ENCODE measurements around the gene HLA-DOB.
A peak's percentile ranks its signal among the peaks of the same experiment; 100 is the strongest.

The HLA-DOB gene

GRCh38 chr6:32849126-32849525, 32.3 kb upstream of the HLA-DOB start:
- Histone ChIP-seq H3K27me3 (ENCODE audit: insufficient read depth, insufficient read length) (peaks cover 73% of the 10 kb centered on the region), H3K4me1 (ENCODE audit: insufficient read depth, insufficient read length) (peaks cover 2% of the 10 kb centered on the region), H3K9ac (ENCODE audit: insufficient read length, low read depth) (no peak overlapping the region), H3K4me3 (ENCODE audit: insufficient read length, low read depth) (no peak overlapping the region), H3K9me3 (ENCODE audit: insufficient read depth, low read length) (no peaks in the 10 kb centered on the region), H3K36me3 (ENCODE audit: insufficient read depth, insufficient read length, low read length) (no peaks in the 10 kb centered on the region)
- no peak for DNase-seq (ENCODE audit: low read depth, low spot score)
- no peak for TF ChIP-seq SUZ12 (IDR thresholded peaks at IDR 0.05; ENCODE audit: extremely low read depth, insufficient read depth, insufficient read length)

GRCh38 chr6:32847795-32848194, 31.0 kb upstream of the HLA-DOB start:
- Histone ChIP-seq H3K4me3 (ENCODE audit: insufficient read length, low read depth) (no peak overlapping the region), H3K27me3 (ENCODE audit: insufficient read depth, insufficient read length) (peaks cover 76% of the 10 kb centered on the region), H3K4me1 (ENCODE audit: insufficient read depth, insufficient read length) (peaks cover 2% of the 10 kb centered on the region), H3K9ac (ENCODE audit: insufficient read length, low read depth) (no peak overlapping the region), H3K9me3 (ENCODE audit: insufficient read depth, low read length) (no peaks in the 10 kb centered on the region), H3K36me3 (ENCODE audit: insufficient read depth, insufficient read length, low read length) (no peaks in the 10 kb centered on the region)
- no peak for DNase-seq (ENCODE audit: low read depth, low spot score)
- TF ChIP-seq ZNF274 (IDR thresholded peaks at IDR 0.05; ENCODE audit: low read depth, low read length) = no peak
- no peak for TF ChIP-seq SUZ12 (IDR thresholded peaks at IDR 0.05; ENCODE audit: extremely low read depth, insufficient read depth, insufficient read length)
- no peak for TF ChIP-seq YY1 (IDR thresholded peaks at IDR 0.05; ENCODE audit: insufficient read depth, insufficient read length)

GRCh38 chr6:32847004-32847403, 30.2 kb upstream of the HLA-DOB start:
- Histone ChIP-seq H3K9me3 (ENCODE audit: insufficient read depth, low read length) (no peaks in the 10 kb centered on the region; the same call in 1 of the 2 replicates), H3K9ac (ENCODE audit: insufficient read length, low read depth) (no peak overlapping the region), H3K36me3 (ENCODE audit: insufficient read depth, insufficient read length, low read length) (no peaks in the 10 kb centered on the region), H3K4me3 (ENCODE audit: insufficient read length, low read depth) (no peak overlapping the region), H3K4me1 (ENCODE audit: insufficient read depth, insufficient read length) (peaks cover 2% of the 10 kb centered on the region), H3K27me3 (ENCODE audit: insufficient read depth, insufficient read length) (peaks cover 76% of the 10 kb centered on the region)
- TF ChIP-seq SUZ12 (IDR thresholded peaks at IDR 0.05; ENCODE audit: extremely low read depth, insufficient read depth, insufficient read length) = no peak
- no peak for TF ChIP-seq YY1 (IDR thresholded peaks at IDR 0.05; ENCODE audit: insufficient read depth, insufficient read length)
- no peak for TF ChIP-seq ZNF274 (IDR thresholded peaks at IDR 0.05; ENCODE audit: low read depth, low read length)
- DNase-seq (ENCODE audit: low read depth, low spot score) = no peak

GRCh38 chr6:32845384-32845884, 28.6 kb upstream of the HLA-DOB start:
- H3K4me1 ChIP-seq (ENCODE audit: insufficient read depth, insufficient read length) = peaks cover 2% of the 10 kb centered on the region
- H3K9ac ChIP-seq (ENCODE audit: insufficient read length, low read depth) = no peak overlapping the region
- peaks cover 74% of the 10 kb centered on the region for H3K27me3 ChIP-seq (ENCODE audit: insufficient read depth, insufficient read length)
- TF ChIP-seq YY1 (IDR thresholded peaks at IDR 0.05; ENCODE audit: insufficient read depth, insufficient read length) (no peak), SUZ12 (IDR thresholded peaks at IDR 0.05; ENCODE audit: extremely low read depth, insufficient read depth, insufficient read length) (no peak), ZNF274 (IDR thresholded peaks at IDR 0.05; ENCODE audit: low read depth, low read length) (no peak)
- no peak for DNase-seq (ENCODE audit: low read depth, low spot score)
- H3K9me3 ChIP-seq (ENCODE audit: insufficient read depth, low read length) = no peaks in the 10 kb centered on the region; the same call in 1 of the 2 replicates
- no peak overlapping the region for H3K4me3 ChIP-seq (ENCODE audit: insufficient read length, low read depth)
- H3K36me3 ChIP-seq (ENCODE audit: insufficient read depth, insufficient read length, low read length) = no peaks in the 10 kb centered on the region

GRCh38 chr6:32844839-32845383, 28.1 kb upstream of the HLA-DOB start:
- H3K9ac ChIP-seq (ENCODE audit: insufficient read length, low read depth) = no peak overlapping the region

GRCh38 chr6:32843979-32844838, 27.4 kb upstream of the HLA-DOB start, which contains the start of gene PSMB8:
TSS of gene PSMB8 (minus strand) at chr6:32844047. CDS start at chr6:32843996, 51 bp downstream.
- no peaks in the 10 kb centered on the region for H3K36me3 ChIP-seq (ENCODE audit: insufficient read depth, insufficient read length, low read length)
- H3K9ac ChIP-seq (ENCODE audit: insufficient read length, low read depth) = peak within 1 kb of the TSS; percentile 64
- peaks cover 71% of the 10 kb centered on the region for H3K27me3 ChIP-seq (ENCODE audit: insufficient read depth, insufficient read length)
- DNase-seq (ENCODE audit: low read depth, low spot score) = peak; percentile 72
- no peak for TF ChIP-seq ZNF274 (IDR thresholded peaks at IDR 0.05; ENCODE audit: low read depth, low read length)
- TF ChIP-seq YY1 (IDR thresholded peaks at IDR 0.05; ENCODE audit: insufficient read depth, insufficient read length) = no peak
- no peak for TF ChIP-seq SUZ12 (IDR thresholded peaks at IDR 0.05; ENCODE audit: extremely low read depth, insufficient read depth, insufficient read length)
- peak within 1 kb of the TSS; percentile 50 for H3K4me3 ChIP-seq (ENCODE audit: insufficient read length, low read depth)
- no peaks in the 10 kb centered on the region; the same call in 1 of the 2 replicates for H3K9me3 ChIP-seq (ENCODE audit: insufficient read depth, low read length)
- peaks cover 2% of the 10 kb centered on the region for H3K4me1 ChIP-seq (ENCODE audit: insufficient read depth, insufficient read length)

More at GRCh38 chr6:32844839-32845383, 28.1 kb upstream of the HLA-DOB start:
- Histone ChIP-seq H3K9me3 (ENCODE audit: insufficient read depth, low read length) (no peaks in the 10 kb centered on the region; the same call in 1 of the 2 replicates), H3K4me1 (ENCODE audit: insufficient read depth, insufficient read length) (peaks cover 2% of the 10 kb centered on the region), H3K27me3 (ENCODE audit: insufficient read depth, insufficient read length) (peaks cover 73% of the 10 kb centered on the region), H3K4me3 (ENCODE audit: insufficient read length, low read depth) (peak overlapping the region; percentile 50), H3K36me3 (ENCODE audit: insufficient read depth, insufficient read length, low read length) (no peaks in the 10 kb centered on the region)
- no peak for TF ChIP-seq ZNF274 (IDR thresholded peaks at IDR 0.05; ENCODE audit: low read depth, low read length)
- no peak for TF ChIP-seq SUZ12 (IDR thresholded peaks at IDR 0.05; ENCODE audit: extremely low read depth, insufficient read depth, insufficient read length)
- TF ChIP-seq YY1 (IDR thresholded peaks at IDR 0.05; ENCODE audit: insufficient read depth, insufficient read length) = no peak
- no peak for DNase-seq (ENCODE audit: low read depth, low spot score)
